Measurements from ENCODE around the gene C9orf153. TPM values are rescaled to one million over a fixed set of nuclear protein-coding genes. Genes with fewer than 3 reads are reported as not detected.
A peak's percentile ranks its signal among the peaks of the same experiment; 100 is the strongest.

Gene C9orf153
- polyA plus RNA-seq, 2 of the 4 experiments (the other 2 are of a cell fraction), result 0.06 to 0.08 TPM

DNA sequence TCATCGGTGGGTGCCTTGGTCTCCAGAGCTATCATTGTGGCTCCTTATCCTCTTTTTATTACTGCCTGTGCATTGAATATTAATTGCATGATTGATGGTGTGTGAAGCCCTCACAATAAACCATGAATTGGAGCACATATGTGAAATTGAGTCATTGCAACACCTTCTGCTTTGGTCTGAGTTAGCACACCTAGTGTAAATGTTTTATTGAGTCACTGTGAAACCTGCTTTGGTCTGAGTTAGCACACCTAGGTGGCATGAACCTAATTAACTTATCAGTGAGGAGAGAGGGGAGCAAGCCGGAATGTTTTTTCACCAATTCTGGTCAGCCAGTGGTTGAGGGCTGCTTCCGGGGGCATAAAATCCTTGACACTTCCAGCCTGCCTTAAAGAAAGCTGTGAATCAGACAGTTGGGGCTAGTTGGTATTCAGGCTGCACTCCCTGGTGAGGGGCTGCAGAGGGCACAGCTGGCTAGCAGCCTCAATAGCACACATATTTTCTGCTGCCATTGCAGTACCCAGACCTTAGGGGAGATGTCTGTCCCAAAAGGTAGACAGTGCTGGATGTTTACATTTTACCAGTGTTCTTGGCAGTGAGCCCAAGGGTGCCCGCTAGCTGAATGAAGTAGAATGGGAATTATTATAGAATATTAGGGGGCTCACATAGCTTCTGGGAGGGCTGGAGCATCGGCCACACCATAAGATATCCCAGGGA, 83.6 kb downstream of the C9orf153 start:
- Histone ChIP-seq H3K4me2 (peak overlapping the region; percentile 33; the same call in 2 of the 3 replicates), H3K27ac (peak overlapping the region in 1 of 2 experiments; percentile 46; a peak in 1 of 6 replicates), H3K9me3 (no peaks in the 10 kb centered on the region), H3K4me1 (peaks cover 11% of the 10 kb centered on the region), H3K4me3 (no peak overlapping the region)
- 71% methylated on average over 5 of the region's 5 CpGs for WGBS (ENCODE audit: missing lambda C conversion rate)
- ChIA-PET CTCF (interaction anchor here (0.5 to 2.4 kb wide), 4 partner anchors 10 to 53 kb away, joined by 3 to 9 read pairs (median 4); no protein-coding TSS in a partner anchor), POLR2A (no interaction called here)
- FAIRE-seq (no peak), DNase-seq (ENCODE audit: low read depth in 1 of 2, low spot score in 1 of 2) (no peak), ATAC-seq (peak; percentile 40 to 76; a peak in 5 of 6 replicates)
- no peak for TF ChIP-seq MAFK (IDR thresholded peaks at IDR 0.05; ENCODE audit: partially characterized antibody)
- TF ChIP-seq HOXA7 (CRISPR knock-in tag; IDR thresholded peaks at IDR 0.05), result no peak
- TF ChIP-seq, protein P1, sequence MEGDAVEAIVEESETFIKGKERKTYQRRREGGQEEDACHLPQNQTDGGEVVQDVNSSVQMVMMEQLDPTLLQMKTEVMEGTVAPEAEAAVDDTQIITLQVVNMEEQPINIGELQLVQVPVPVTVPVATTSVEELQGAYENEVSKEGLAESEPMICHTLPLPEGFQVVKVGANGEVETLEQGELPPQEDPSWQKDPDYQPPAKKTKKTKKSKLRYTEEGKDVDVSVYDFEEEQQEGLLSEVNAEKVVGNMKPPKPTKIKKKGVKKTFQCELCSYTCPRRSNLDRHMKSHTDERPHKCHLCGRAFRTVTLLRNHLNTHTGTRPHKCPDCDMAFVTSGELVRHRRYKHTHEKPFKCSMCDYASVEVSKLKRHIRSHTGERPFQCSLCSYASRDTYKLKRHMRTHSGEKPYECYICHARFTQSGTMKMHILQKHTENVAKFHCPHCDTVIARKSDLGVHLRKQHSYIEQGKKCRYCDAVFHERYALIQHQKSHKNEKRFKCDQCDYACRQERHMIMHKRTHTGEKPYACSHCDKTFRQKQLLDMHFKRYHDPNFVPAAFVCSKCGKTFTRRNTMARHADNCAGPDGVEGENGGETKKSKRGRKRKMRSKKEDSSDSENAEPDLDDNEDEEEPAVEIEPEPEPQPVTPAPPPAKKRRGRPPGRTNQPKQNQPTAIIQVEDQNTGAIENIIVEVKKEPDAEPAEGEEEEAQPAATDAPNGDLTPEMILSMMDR (IDR thresholded peaks at IDR 0.05), result no peak
- TF ChIP-seq NPAS2 (CRISPR knock-in tag; IDR thresholded peaks at IDR 0.05; ENCODE audit: borderline replicate concordance), result no peak
- no peak for TF ChIP-seq TP53 (CRISPR knock-in tag; IDR thresholded peaks at IDR 0.05)
- TF ChIP-seq CEBPB (IDR thresholded peaks at IDR 0.05), result no peak
- no peak for TF ChIP-seq HES2 (IDR thresholded peaks at IDR 0.05)

DNA sequence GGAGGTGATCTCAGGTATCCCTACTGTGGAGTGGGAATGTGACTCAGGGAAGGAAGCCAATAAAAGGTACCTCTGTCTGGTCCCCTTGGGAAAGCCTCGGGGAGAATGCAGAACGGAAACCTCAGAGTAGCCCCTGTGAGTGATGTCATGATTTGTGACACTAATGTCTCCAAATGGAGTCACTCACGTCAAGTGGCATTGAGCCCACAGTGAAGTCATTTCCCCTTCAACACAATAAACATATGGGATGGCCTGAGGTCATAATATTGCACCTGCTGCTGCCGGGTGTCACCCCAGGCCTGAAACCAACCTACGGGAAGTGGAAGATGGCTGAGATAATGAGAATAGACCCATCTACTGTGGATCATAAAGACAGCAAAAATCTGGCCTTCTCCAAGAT, 84.2 kb downstream of the C9orf153 start:
- Histone ChIP-seq H3K27ac (no peak overlapping the region), H3K9me3 (no peaks in the 10 kb centered on the region), H3K4me1 (peaks cover 11% of the 10 kb centered on the region), H3K4me3 (no peak overlapping the region), H3K4me2 (no peak overlapping the region)
- TF ChIP-seq KDM1A (IDR thresholded peaks at IDR 0.05; ENCODE audit: low read depth) (no peak), NPAS2 (CRISPR knock-in tag; IDR thresholded peaks at IDR 0.05; ENCODE audit: borderline replicate concordance) (no peak), MAZ (IDR thresholded peaks at IDR 0.05; ENCODE audit: borderline replicate concordance, low read depth, low read length) (no peak), KDM5A (IDR thresholded peaks at IDR 0.05) (no peak), PHF8 (IDR thresholded peaks at IDR 0.05; ENCODE audit: borderline replicate concordance, low read depth) (no peak), JUNB (IDR thresholded peaks at IDR 0.05) (no peak), HOXA7 (CRISPR knock-in tag; IDR thresholded peaks at IDR 0.05) (no peak), CHD2 (IDR thresholded peaks at IDR 0.05; ENCODE audit: low read length, partially characterized antibody) (no peak), ZFP36 (IDR thresholded peaks at IDR 0.05; ENCODE audit: borderline replicate concordance, partially characterized antibody) (no peak), FOSL2 (IDR thresholded peaks at IDR 0.05) (no peak), FOSL2 (CRISPR knock-in tag; IDR thresholded peaks at IDR 0.05) (no peak), NR3C1 (IDR thresholded peaks at IDR 0.05) (no peak), TFCP2L1 (CRISPR knock-in tag; IDR thresholded peaks at IDR 0.05) (no peak), POLR2A (IDR thresholded peaks at IDR 0.05; ENCODE audit: low read length) (no peak), RARB (CRISPR knock-in tag; IDR thresholded peaks at IDR 0.05) (no peak), EHF (CRISPR knock-in tag; IDR thresholded peaks at IDR 0.05) (no peak), JUN (IDR thresholded peaks at IDR 0.05) (no peak), ATOH8 (CRISPR knock-in tag; IDR thresholded peaks at IDR 0.05; ENCODE audit: low read depth) (no peak)
- TF ChIP-seq, protein P2, sequence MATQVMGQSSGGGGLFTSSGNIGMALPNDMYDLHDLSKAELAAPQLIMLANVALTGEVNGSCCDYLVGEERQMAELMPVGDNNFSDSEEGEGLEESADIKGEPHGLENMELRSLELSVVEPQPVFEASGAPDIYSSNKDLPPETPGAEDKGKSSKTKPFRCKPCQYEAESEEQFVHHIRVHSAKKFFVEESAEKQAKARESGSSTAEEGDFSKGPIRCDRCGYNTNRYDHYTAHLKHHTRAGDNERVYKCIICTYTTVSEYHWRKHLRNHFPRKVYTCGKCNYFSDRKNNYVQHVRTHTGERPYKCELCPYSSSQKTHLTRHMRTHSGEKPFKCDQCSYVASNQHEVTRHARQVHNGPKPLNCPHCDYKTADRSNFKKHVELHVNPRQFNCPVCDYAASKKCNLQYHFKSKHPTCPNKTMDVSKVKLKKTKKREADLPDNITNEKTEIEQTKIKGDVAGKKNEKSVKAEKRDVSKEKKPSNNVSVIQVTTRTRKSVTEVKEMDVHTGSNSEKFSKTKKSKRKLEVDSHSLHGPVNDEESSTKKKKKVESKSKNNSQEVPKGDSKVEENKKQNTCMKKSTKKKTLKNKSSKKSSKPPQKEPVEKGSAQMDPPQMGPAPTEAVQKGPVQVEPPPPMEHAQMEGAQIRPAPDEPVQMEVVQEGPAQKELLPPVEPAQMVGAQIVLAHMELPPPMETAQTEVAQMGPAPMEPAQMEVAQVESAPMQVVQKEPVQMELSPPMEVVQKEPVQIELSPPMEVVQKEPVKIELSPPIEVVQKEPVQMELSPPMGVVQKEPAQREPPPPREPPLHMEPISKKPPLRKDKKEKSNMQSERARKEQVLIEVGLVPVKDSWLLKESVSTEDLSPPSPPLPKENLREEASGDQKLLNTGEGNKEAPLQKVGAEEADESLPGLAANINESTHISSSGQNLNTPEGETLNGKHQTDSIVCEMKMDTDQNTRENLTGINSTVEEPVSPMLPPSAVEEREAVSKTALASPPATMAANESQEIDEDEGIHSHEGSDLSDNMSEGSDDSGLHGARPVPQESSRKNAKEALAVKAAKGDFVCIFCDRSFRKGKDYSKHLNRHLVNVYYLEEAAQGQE (IDR thresholded peaks at IDR 0.05), result no peak
- TF ChIP-seq, protein P1 (IDR thresholded peaks at IDR 0.05), result no peak
- ATAC-seq (no peak), FAIRE-seq (no peak), DNase-seq (ENCODE audit: low read depth in 1 of 2, low spot score in 1 of 2) (no peak)
- CTCF ChIA-PET, result interaction anchor here (2.3 to 2.4 kb wide), 2 partner anchors 9 to 27 kb away, joined by 5 to 9 read pairs; no protein-coding TSS in a partner anchor
- POLR2A ChIA-PET, result no interaction called here
- 82% methylated on average over 5 of the region's 5 CpGs for WGBS (ENCODE audit: missing lambda C conversion rate)
